ENCODE data around the gene DSCAM.

Gene DSCAM

GRCh38 chr21:40191616-40192015 is 655.3 kb downstream of the DSCAM start:
- WGBS (ENCODE audit: extremely low coverage, insufficient coverage, low lambda C conversion rate) = no CpG with 5 or more reads among the region's 3 CpGs
- H3K18ac ChIP-seq (ENCODE audit: low read length) = no peak overlapping the region

GRCh38 chr21:40191196-40191595 is 655.8 kb downstream of the DSCAM start:
- Histone ChIP-seq H3K56ac (ENCODE audit: low read length) (no peak overlapping the region), H3K23ac (ENCODE audit: low read length) (no peak overlapping the region), H2BK15ac (replicated peaks; ENCODE audit: low read depth) (no peak overlapping the region), H3K36me3 (ENCODE audit: control insufficient read depth, insufficient read depth, low read length) (no peaks in the 10 kb centered on the region), H3K4ac (ENCODE audit: low read depth, low read length) (no peak overlapping the region), H3K79me2 (ENCODE audit: control insufficient read depth, insufficient read depth, low read length) (no peaks in the 10 kb centered on the region), H4K5ac (ENCODE audit: low read length) (no peak overlapping the region), H3K4me1 (ENCODE audit: control insufficient read depth, low read depth, low read length) (no peaks in the 10 kb centered on the region), H3K9ac (ENCODE audit: low read length) (no peak overlapping the region), H3K4me3 (ENCODE audit: low read length) (no peak overlapping the region), H2BK120ac (ENCODE audit: low read depth, low read length) (no peak overlapping the region), H3K4me2 (ENCODE audit: low read length) (no peak overlapping the region), H2AK5ac (ENCODE audit: low read length) (no peak overlapping the region), H3K27me3 (ENCODE audit: insufficient read depth, low read length, poor library complexity) (no peaks in the 10 kb centered on the region), H3K79me1 (ENCODE audit: low read length) (no peaks in the 10 kb centered on the region), H4K8ac (ENCODE audit: low read depth, low read length) (no peak overlapping the region), H3K18ac (ENCODE audit: low read length) (no peak overlapping the region), H3K27ac (ENCODE audit: low read depth, low read length) (no peak overlapping the region), H2BK5ac (ENCODE audit: low read length) (no peak overlapping the region)
- WGBS (ENCODE audit: extremely low coverage, insufficient coverage, low lambda C conversion rate) = no CpG with 5 or more reads among the region's 3 CpGs
- DNase-seq = no peak

More at GRCh38 chr21:40191616-40192015, 655.3 kb downstream of the DSCAM start:
- Histone ChIP-seq H3K36me3 (ENCODE audit: control insufficient read depth, insufficient read depth, low read length) (no peaks in the 10 kb centered on the region), H3K4me2 (ENCODE audit: low read length) (no peak overlapping the region), H3K9ac (ENCODE audit: low read length) (no peak overlapping the region), H3K27ac (ENCODE audit: low read depth, low read length) (no peak overlapping the region), H3K79me2 (ENCODE audit: control insufficient read depth, insufficient read depth, low read length) (no peaks in the 10 kb centered on the region), H3K4me3 (ENCODE audit: low read length) (no peak overlapping the region), H3K27me3 (ENCODE audit: insufficient read depth, low read length, poor library complexity) (no peaks in the 10 kb centered on the region), H2BK5ac (ENCODE audit: low read length) (no peak overlapping the region), H3K4me1 (ENCODE audit: control insufficient read depth, low read depth, low read length) (no peaks in the 10 kb centered on the region), H3K4ac (ENCODE audit: low read depth, low read length) (no peak overlapping the region), H3K23ac (ENCODE audit: low read length) (no peak overlapping the region), H3K56ac (ENCODE audit: low read length) (no peak overlapping the region), H4K8ac (ENCODE audit: low read depth, low read length) (no peak overlapping the region), H2BK15ac (replicated peaks; ENCODE audit: low read depth) (no peak overlapping the region), H3K79me1 (ENCODE audit: low read length) (no peaks in the 10 kb centered on the region), H2BK120ac (ENCODE audit: low read depth, low read length) (no peak overlapping the region), H2AK5ac (ENCODE audit: low read length) (no peak overlapping the region), H4K5ac (ENCODE audit: low read length) (no peak overlapping the region)
- DNase-seq = no peak

GRCh38 chr21:40187946-40188654 is 658.9 kb downstream of the DSCAM start:
- Histone ChIP-seq H3K4me3 (ENCODE audit: low read length) (no peak overlapping the region), H2BK15ac (replicated peaks; ENCODE audit: low read depth) (no peak overlapping the region)
- 100% methylated on average over 1 of the region's 9 CpGs for WGBS (ENCODE audit: extremely low coverage, insufficient coverage, low lambda C conversion rate)

GRCh38 chr21:40187244-40187643 is 659.7 kb downstream of the DSCAM start:
- no peak overlapping the region for H2BK5ac ChIP-seq (ENCODE audit: low read length)
- H3K36me3 ChIP-seq (ENCODE audit: control insufficient read depth, insufficient read depth, low read length) = no peaks in the 10 kb centered on the region
- no peak overlapping the region for H2AK5ac ChIP-seq (ENCODE audit: low read length)
- H3K4ac ChIP-seq (ENCODE audit: low read depth, low read length) = no peak overlapping the region
- no peak overlapping the region for H3K4me2 ChIP-seq (ENCODE audit: low read length)
- no peaks in the 10 kb centered on the region for H3K79me1 ChIP-seq (ENCODE audit: low read length)
- no CpG with 5 or more reads among the region's 6 CpGs for WGBS (ENCODE audit: extremely low coverage, insufficient coverage, low lambda C conversion rate)
- H3K27ac ChIP-seq (ENCODE audit: low read depth, low read length) = no peak overlapping the region
- H3K18ac ChIP-seq (ENCODE audit: low read length) = no peak overlapping the region
- no peak overlapping the region for H2BK15ac ChIP-seq (replicated peaks; ENCODE audit: low read depth)
- H3K9ac ChIP-seq (ENCODE audit: low read length) = no peak overlapping the region
- H3K4me1 ChIP-seq (ENCODE audit: control insufficient read depth, low read depth, low read length) = no peaks in the 10 kb centered on the region
- no peak overlapping the region for H2BK120ac ChIP-seq (ENCODE audit: low read depth, low read length)
- H3K27me3 ChIP-seq (ENCODE audit: insufficient read depth, low read length, poor library complexity) = no peaks in the 10 kb centered on the region
- H3K4me3 ChIP-seq (ENCODE audit: low read length) = no peak overlapping the region
- H3K79me2 ChIP-seq (ENCODE audit: control insufficient read depth, insufficient read depth, low read length) = no peaks in the 10 kb centered on the region
- H4K5ac ChIP-seq (ENCODE audit: low read length) = no peak overlapping the region
- H3K23ac ChIP-seq (ENCODE audit: low read length) = no peak overlapping the region
- no peak for DNase-seq
- no peak overlapping the region for H4K8ac ChIP-seq (ENCODE audit: low read depth, low read length)
- H3K56ac ChIP-seq (ENCODE audit: low read length) = no peak overlapping the region

More at GRCh38 chr21:40187946-40188654, 658.9 kb downstream of the DSCAM start:
- no peaks in the 10 kb centered on the region for H3K79me2 ChIP-seq (ENCODE audit: control insufficient read depth, insufficient read depth, low read length)
- no peak overlapping the region for H2AK5ac ChIP-seq (ENCODE audit: low read length)
- H3K27ac ChIP-seq (ENCODE audit: low read depth, low read length) = no peak overlapping the region
- no peak overlapping the region for H4K8ac ChIP-seq (ENCODE audit: low read depth, low read length)
- no peak overlapping the region for H3K4me2 ChIP-seq (ENCODE audit: low read length)
- no peak overlapping the region for H2BK120ac ChIP-seq (ENCODE audit: low read depth, low read length)
- DNase-seq = no peak
- H3K36me3 ChIP-seq (ENCODE audit: control insufficient read depth, insufficient read depth, low read length) = no peaks in the 10 kb centered on the region
- no peak overlapping the region for H3K18ac ChIP-seq (ENCODE audit: low read length)
- no peak overlapping the region for H3K4ac ChIP-seq (ENCODE audit: low read depth, low read length)
- no peak overlapping the region for H3K23ac ChIP-seq (ENCODE audit: low read length)
- H3K56ac ChIP-seq (ENCODE audit: low read length) = no peak overlapping the region
- H3K79me1 ChIP-seq (ENCODE audit: low read length) = no peaks in the 10 kb centered on the region
- no peak overlapping the region for H3K9ac ChIP-seq (ENCODE audit: low read length)
- no peaks in the 10 kb centered on the region for H3K27me3 ChIP-seq (ENCODE audit: insufficient read depth, low read length, poor library complexity)
- no peak overlapping the region for H2BK5ac ChIP-seq (ENCODE audit: low read length)
- H4K5ac ChIP-seq (ENCODE audit: low read length) = no peak overlapping the region
- no peaks in the 10 kb centered on the region for H3K4me1 ChIP-seq (ENCODE audit: control insufficient read depth, low read depth, low read length)

GRCh38 chr21:40186045-40186444 is 660.9 kb downstream of the DSCAM start:
- H3K27ac ChIP-seq (ENCODE audit: low read depth, low read length) = no peak overlapping the region
- WGBS (ENCODE audit: extremely low coverage, insufficient coverage, low lambda C conversion rate) = no CpG with 5 or more reads among the region's 6 CpGs

GRCh38 chr21:40185208-40185607 is 661.8 kb downstream of the DSCAM start:
- Histone ChIP-seq H3K27ac (ENCODE audit: low read depth, low read length) (no peak overlapping the region), H3K9ac (ENCODE audit: low read length) (no peak overlapping the region), H2BK15ac (replicated peaks; ENCODE audit: low read depth) (no peak overlapping the region), H2BK120ac (ENCODE audit: low read depth, low read length) (no peak overlapping the region), H4K5ac (ENCODE audit: low read length) (no peak overlapping the region), H3K4me1 (ENCODE audit: control insufficient read depth, low read depth, low read length) (no peaks in the 10 kb centered on the region), H3K56ac (ENCODE audit: low read length) (no peak overlapping the region), H3K79me1 (ENCODE audit: low read length) (no peaks in the 10 kb centered on the region), H4K8ac (ENCODE audit: low read depth, low read length) (no peak overlapping the region), H3K79me2 (ENCODE audit: control insufficient read depth, insufficient read depth, low read length) (no peaks in the 10 kb centered on the region), H2AK5ac (ENCODE audit: low read length) (no peak overlapping the region), H2BK5ac (ENCODE audit: low read length) (no peak overlapping the region), H3K23ac (ENCODE audit: low read length) (no peak overlapping the region), H3K4ac (ENCODE audit: low read depth, low read length) (no peak overlapping the region), H3K4me2 (ENCODE audit: low read length) (no peak overlapping the region), H3K36me3 (ENCODE audit: control insufficient read depth, insufficient read depth, low read length) (no peaks in the 10 kb centered on the region), H3K18ac (ENCODE audit: low read length) (no peak overlapping the region), H3K27me3 (ENCODE audit: insufficient read depth, low read length, poor library complexity) (no peaks in the 10 kb centered on the region), H3K4me3 (ENCODE audit: low read length) (no peak overlapping the region)
- no CpG with 5 or more reads among the region's 8 CpGs for WGBS (ENCODE audit: extremely low coverage, insufficient coverage, low lambda C conversion rate)
- no peak for DNase-seq

More at GRCh38 chr21:40186045-40186444, 660.9 kb downstream of the DSCAM start:
- Histone ChIP-seq H3K4me2 (ENCODE audit: low read length) (no peak overlapping the region), H2BK120ac (ENCODE audit: low read depth, low read length) (no peak overlapping the region), H3K79me2 (ENCODE audit: control insufficient read depth, insufficient read depth, low read length) (no peaks in the 10 kb centered on the region), H3K79me1 (ENCODE audit: low read length) (no peaks in the 10 kb centered on the region), H4K8ac (ENCODE audit: low read depth, low read length) (no peak overlapping the region), H2BK5ac (ENCODE audit: low read length) (no peak overlapping the region), H3K9ac (ENCODE audit: low read length) (no peak overlapping the region), H3K18ac (ENCODE audit: low read length) (no peak overlapping the region), H3K4me1 (ENCODE audit: control insufficient read depth, low read depth, low read length) (no peaks in the 10 kb centered on the region), H3K4ac (ENCODE audit: low read depth, low read length) (no peak overlapping the region), H2AK5ac (ENCODE audit: low read length) (no peak overlapping the region), H2BK15ac (replicated peaks; ENCODE audit: low read depth) (no peak overlapping the region), H3K23ac (ENCODE audit: low read length) (no peak overlapping the region), H3K4me3 (ENCODE audit: low read length) (no peak overlapping the region), H3K56ac (ENCODE audit: low read length) (no peak overlapping the region), H3K27me3 (ENCODE audit: insufficient read depth, low read length, poor library complexity) (no peaks in the 10 kb centered on the region), H4K5ac (ENCODE audit: low read length) (no peak overlapping the region), H3K36me3 (ENCODE audit: control insufficient read depth, insufficient read depth, low read length) (no peaks in the 10 kb centered on the region)
- DNase-seq = no peak
